Fibroblast of lung (primary cell): ENCODE measurements around the gene PAM. TPM values are rescaled to one million over a fixed set of nuclear protein-coding genes. Genes with fewer than 3 reads are reported as not detected.
A peak's percentile ranks its signal among the peaks of the same experiment; 100 is the strongest.

Source experiments
- DNase-seq, 2 donors: peaks; one replicate each; pipeline versions ENCODE4 v3.0.0 to v3.0.0-alpha.2; 2010; ENCODE audit warnings: low read depth in 2 of 2
- H2AFZ ChIP-seq: 2 replicates; pipeline ENCODE4 v1.5.1; 2012; ENCODE audit warnings: low read length, control low read depth, inconsistent platforms
- H3K27ac ChIP-seq: 2 replicates; pipeline ENCODE4 v1.5.1; 2011; ENCODE audit warnings: low read length, control low read depth; ENCODE audit not compliant: insufficient read depth
- H3K27me3 ChIP-seq: 2 replicates; pipeline ENCODE4 v1.5.1; 2011; ENCODE audit warnings: mild to moderate bottlenecking, low read length; ENCODE audit not compliant: control insufficient read depth, insufficient read depth
- H3K36me3 ChIP-seq: 2 replicates; pipeline ENCODE4 v1.5.1; 2011; ENCODE audit warnings: low read length; ENCODE audit not compliant: control insufficient read depth, insufficient read depth
- H3K4me1 ChIP-seq: 2 replicates; pipeline ENCODE4 v1.5.1; 2011; ENCODE audit warnings: low read length; ENCODE audit not compliant: control insufficient read depth, insufficient read depth; ENCODE audit errors: extremely low read depth
- H3K4me2 ChIP-seq: 2 replicates; pipeline ENCODE4 v1.5.1; 2011; ENCODE audit warnings: low read length, control low read depth; ENCODE audit not compliant: insufficient read depth; ENCODE audit errors: extremely low read depth
- H3K4me3 ChIP-seq, 4 experiments: fragments of 200-600 bp in 1 of 4; sonication (generic) in 1 of 4; replicated peaks in 1 of 4; 2 replicates each; pipeline ENCODE4 v1.5.1; 2011 to 2016; ENCODE audit warnings: low read length in 4 of 4, low read depth in 3 of 4, mild to moderate bottlenecking in 3 of 4, control low read depth in 2 of 4, inconsistent platforms in 1 of 4, mixed read lengths in 1 of 4; ENCODE audit not compliant: insufficient read depth in 1 of 4; ENCODE audit errors: control extremely low read depth in 1 of 4
- H3K79me2 ChIP-seq: 2 replicates; pipeline ENCODE4 v1.5.1; 2012; ENCODE audit warnings: mild to moderate bottlenecking, low read length, inconsistent platforms; ENCODE audit not compliant: control insufficient read depth, insufficient read depth
- H3K9ac ChIP-seq: 2 replicates; pipeline ENCODE4 v1.5.1; 2011; ENCODE audit warnings: mild to moderate bottlenecking, low read length, control low read depth; ENCODE audit not compliant: insufficient read depth
- H3K9me3 ChIP-seq: 2 replicates; pipeline ENCODE4 v1.5.1; 2012; ENCODE audit warnings: low read depth, low read length; ENCODE audit not compliant: control insufficient read depth, insufficient read depth
- H4K20me1 ChIP-seq: 2 replicates; pipeline ENCODE4 v1.5.1; 2011; ENCODE audit warnings: low read length; ENCODE audit not compliant: control insufficient read depth, insufficient read depth; ENCODE audit errors: extremely low read depth
- CTCF ChIP-seq, 2 donors: IDR thresholded peaks in 1 of 2; conservative IDR thresholded peaks in 1 of 2; 1 replicate in 1 of 2; 2 replicates in 1 of 2; pipeline ENCODE4 v1.5.1; 2011 to 2012; ENCODE audit warnings: low read length in 2 of 2, control low read depth in 1 of 2, inconsistent platforms in 1 of 2, low read depth in 1 of 2, mild to moderate bottlenecking in 1 of 2
- EZH2 ChIP-seq: IDR thresholded peaks from 2 replicates; pipeline ENCODE4 v1.5.1; 2012; ENCODE audit warnings: low read length, control low read depth, mild to moderate bottlenecking; ENCODE audit errors: missing control alignments
- polyA plus RNA-seq, 2 donors: library from polyadenylated mRNA; depleted of rRNA in 1 of 2; stranded (reverse) in 1 of 2; unstranded in 1 of 2; fragments of >200 nt; gene quantifications; 2 replicates each; pipeline ENCODE4 v1.2.1, GENCODE V29; 2011 to 2012; ENCODE audit warnings: missing spikeins in 1 of 2
- total RNA-seq: library from RNA; depleted of rRNA; stranded (reverse); fragments of >200 nt; gene quantifications from 2 replicates; pipeline ENCODE4 v1.2.1, GENCODE V29; 2014

PAM gene
- total and polyA plus RNA-seq, 2 donors (not counting 1 experiment from before 2014, with no cell fraction given), result 404 to 405 TPM

GRCh38 chr5:102902135-102902448 lies 147.0 kb downstream of the PAM start:
- H4K20me1 ChIP-seq, result no peaks in the 10 kb centered on the region
- no peak overlapping the region for H3K4me3 ChIP-seq
- no peaks in the 10 kb centered on the region for H3K9me3 ChIP-seq
- no peak for TF ChIP-seq EZH2
- TF ChIP-seq CTCF (conservative IDR thresholded peaks at IDR 0.05 in 1 of 2, IDR thresholded peaks at IDR 0.05 in 1 of 2; ENCODE audit: low read depth in 1 of 2, low read length in 2 of 2), result no peak
- no peak for DNase-seq
- H3K36me3 ChIP-seq, result no peaks in the 10 kb centered on the region
- no peak overlapping the region for H3K4me2 ChIP-seq
- no peaks in the 10 kb centered on the region for H3K27me3 ChIP-seq
- no peaks in the 10 kb centered on the region for H3K4me1 ChIP-seq
- H3K27ac ChIP-seq, result no peak overlapping the region
- no peak overlapping the region for H3K9ac ChIP-seq
- no peak overlapping the region for H2AFZ ChIP-seq
- no peaks in the 10 kb centered on the region for H3K79me2 ChIP-seq

- DNase-seq, result no peak
- Histone ChIP-seq H3K4me2 (no peak overlapping the region), H3K9me3 (no peaks in the 10 kb centered on the region), H3K27me3 (no peaks in the 10 kb centered on the region), H3K79me2 (no peaks in the 10 kb centered on the region), H3K27ac (no peak overlapping the region), H2AFZ (no peak overlapping the region), H3K4me3 (no peak overlapping the region), H4K20me1 (no peaks in the 10 kb centered on the region), H3K9ac (no peak overlapping the region), H3K36me3 (no peaks in the 10 kb centered on the region), H3K4me1 (no peaks in the 10 kb centered on the region)
- no peak for TF ChIP-seq EZH2
- TF ChIP-seq CTCF (conservative IDR thresholded peaks at IDR 0.05 in 1 of 2, IDR thresholded peaks at IDR 0.05 in 1 of 2; ENCODE audit: low read depth in 1 of 2, low read length in 2 of 2), result no peak
Measured at GRCh38 chr5:102902647-102903046, 147.5 kb downstream of the PAM start.

GRCh38 chr5:102903074-102903871 lies 148.2 kb downstream of the PAM start:
- Histone ChIP-seq H3K27ac (no peak overlapping the region), H2AFZ (no peak overlapping the region), H3K9ac (no peak overlapping the region), H3K4me1 (no peaks in the 10 kb centered on the region), H3K4me2 (no peak overlapping the region), H3K79me2 (no peaks in the 10 kb centered on the region), H3K9me3 (no peaks in the 10 kb centered on the region), H3K36me3 (no peaks in the 10 kb centered on the region), H3K4me3 (no peak overlapping the region), H4K20me1 (no peaks in the 10 kb centered on the region), H3K27me3 (no peaks in the 10 kb centered on the region)
- peak in 1 of 2 donors; percentile 66 for DNase-seq
- TF ChIP-seq CTCF (conservative IDR thresholded peaks at IDR 0.05 in 1 of 2, IDR thresholded peaks at IDR 0.05 in 1 of 2; ENCODE audit: low read depth in 1 of 2, low read length in 2 of 2) (no peak), EZH2 (no peak)
